DOHH2 (cell line): ENCODE results near the gene BMPER.

Experiments used
- EZH2phosphoT487 ChIP-seq: fragments of 200-600 bp; sonication (generic); IDR thresholded peaks from 2 replicates; pipeline ENCODE4 v1.6.1; 2017; ENCODE audit warnings: borderline replicate concordance, mild to moderate bottlenecking, antibody characterized with exemption, low read length, moderate library complexity, mixed read lengths
- TF ChIP-seq, protein P1 (sequence below): fragments of 200-600 bp; sonication (generic); IDR thresholded peaks from one replicate; pipeline ENCODE4 v1.5.1; 2014; ENCODE audit warnings: antibody characterized with exemption, mild to moderate bottlenecking, low read depth, low read length; ENCODE audit not compliant: poor library complexity, severe bottlenecking

DNA sequence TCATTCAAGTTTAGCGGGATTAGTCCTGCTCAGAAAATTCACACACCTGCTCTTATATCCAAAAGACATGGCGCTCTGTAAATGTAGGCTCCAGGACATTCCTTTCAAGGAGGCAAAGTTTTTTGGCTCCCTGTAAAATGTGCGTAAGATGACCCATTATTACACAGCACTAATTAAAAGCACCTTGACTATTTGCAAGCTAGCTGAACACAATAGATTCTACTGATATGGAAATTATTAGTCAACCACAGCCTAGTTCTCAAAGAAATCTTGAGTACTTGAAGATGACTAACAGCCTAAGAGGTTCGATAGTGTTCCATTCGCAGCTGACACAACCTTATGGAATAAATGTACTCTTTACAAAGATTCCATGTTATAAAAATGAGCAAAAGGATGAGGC is 175.2 kb downstream of the BMPER start:
- TF ChIP-seq, protein P1, sequence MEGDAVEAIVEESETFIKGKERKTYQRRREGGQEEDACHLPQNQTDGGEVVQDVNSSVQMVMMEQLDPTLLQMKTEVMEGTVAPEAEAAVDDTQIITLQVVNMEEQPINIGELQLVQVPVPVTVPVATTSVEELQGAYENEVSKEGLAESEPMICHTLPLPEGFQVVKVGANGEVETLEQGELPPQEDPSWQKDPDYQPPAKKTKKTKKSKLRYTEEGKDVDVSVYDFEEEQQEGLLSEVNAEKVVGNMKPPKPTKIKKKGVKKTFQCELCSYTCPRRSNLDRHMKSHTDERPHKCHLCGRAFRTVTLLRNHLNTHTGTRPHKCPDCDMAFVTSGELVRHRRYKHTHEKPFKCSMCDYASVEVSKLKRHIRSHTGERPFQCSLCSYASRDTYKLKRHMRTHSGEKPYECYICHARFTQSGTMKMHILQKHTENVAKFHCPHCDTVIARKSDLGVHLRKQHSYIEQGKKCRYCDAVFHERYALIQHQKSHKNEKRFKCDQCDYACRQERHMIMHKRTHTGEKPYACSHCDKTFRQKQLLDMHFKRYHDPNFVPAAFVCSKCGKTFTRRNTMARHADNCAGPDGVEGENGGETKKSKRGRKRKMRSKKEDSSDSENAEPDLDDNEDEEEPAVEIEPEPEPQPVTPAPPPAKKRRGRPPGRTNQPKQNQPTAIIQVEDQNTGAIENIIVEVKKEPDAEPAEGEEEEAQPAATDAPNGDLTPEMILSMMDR = no peak
- TF ChIP-seq EZH2phosphoT487 = no peak
